DMS153 treated with DMSO at 0.1 percent for 48 hours (cell line): ENCODE data around the gene SLC25A10.
A peak's percentile ranks its signal among the peaks of the same experiment; 100 is the strongest.

ENCODE experiments used
- DNase-seq: peaks from one replicate; lab custom pipeline; 2025; ENCODE audit not compliant: unreplicated experiment; lab: John Stamatoyannopoulos, UW

The SLC25A10 gene, protein sequence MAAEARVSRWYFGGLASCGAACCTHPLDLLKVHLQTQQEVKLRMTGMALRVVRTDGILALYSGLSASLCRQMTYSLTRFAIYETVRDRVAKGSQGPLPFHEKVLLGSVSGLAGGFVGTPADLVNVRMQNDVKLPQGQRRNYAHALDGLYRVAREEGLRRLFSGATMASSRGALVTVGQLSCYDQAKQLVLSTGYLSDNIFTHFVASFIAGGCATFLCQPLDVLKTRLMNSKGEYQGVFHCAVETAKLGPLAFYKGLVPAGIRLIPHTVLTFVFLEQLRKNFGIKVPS

DNA sequence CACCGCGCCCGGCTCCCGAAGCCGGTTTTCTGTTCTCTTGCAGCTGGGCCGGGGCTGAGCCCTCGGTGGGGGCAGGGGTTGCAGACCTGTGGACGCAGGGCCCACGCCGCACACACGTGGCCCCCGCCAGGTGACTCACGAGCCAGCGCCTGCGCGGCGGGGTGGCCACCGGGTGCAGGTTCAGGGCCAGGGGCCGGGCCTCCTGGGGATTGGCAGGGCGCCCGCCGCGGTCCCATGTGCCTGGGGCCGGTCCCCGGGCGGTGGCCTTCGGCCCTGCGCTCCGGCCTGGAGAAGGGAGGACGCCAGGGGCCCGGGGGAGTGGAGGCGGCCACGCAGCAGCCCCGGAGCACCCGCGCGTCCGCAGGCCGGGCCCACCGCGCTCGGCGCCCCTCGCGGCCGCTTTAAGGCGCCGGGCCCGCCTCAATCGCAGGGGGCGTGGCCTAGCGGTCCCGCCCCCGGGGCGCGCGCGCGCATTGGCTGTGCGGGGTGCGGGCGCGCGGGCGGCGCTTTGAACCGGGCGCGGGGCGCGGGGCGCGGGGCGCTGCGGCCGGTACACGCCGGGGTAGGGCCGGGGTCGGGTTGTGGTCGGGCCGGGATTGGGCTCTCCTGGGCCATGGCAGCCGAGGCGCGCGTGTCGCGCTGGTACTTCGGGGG lies at the start of gene SLC25A10:
SLC25A10 (plus strand) TSS at position 471 of the 654 bp plus-strand sequence; CDS start at position 614, 143 bp downstream.
- DNase-seq, result peak; percentile 52

DNA sequence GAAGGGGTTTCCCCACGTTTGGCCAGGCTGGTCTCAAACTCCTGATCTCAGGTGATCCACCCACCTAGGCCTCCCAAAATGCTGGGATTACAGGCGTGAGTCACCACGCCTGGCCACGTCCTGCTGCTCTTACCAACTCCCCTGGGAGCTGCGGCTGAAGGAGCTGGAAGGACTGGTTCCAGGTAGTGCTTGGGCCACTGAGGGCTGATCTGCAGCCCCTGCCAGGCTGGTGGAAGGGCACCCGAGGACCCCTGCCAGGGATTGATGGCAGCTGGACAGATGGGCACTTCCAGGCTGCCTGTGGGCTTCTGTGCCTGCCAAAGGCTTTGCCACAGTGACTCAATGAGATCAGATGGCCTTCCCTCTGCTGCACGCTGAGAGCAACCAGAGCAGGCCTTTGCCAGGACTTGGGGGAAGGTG lies 48.0 kb upstream of the SLC25A10 start:
- DNase-seq, result no peak

DNA sequence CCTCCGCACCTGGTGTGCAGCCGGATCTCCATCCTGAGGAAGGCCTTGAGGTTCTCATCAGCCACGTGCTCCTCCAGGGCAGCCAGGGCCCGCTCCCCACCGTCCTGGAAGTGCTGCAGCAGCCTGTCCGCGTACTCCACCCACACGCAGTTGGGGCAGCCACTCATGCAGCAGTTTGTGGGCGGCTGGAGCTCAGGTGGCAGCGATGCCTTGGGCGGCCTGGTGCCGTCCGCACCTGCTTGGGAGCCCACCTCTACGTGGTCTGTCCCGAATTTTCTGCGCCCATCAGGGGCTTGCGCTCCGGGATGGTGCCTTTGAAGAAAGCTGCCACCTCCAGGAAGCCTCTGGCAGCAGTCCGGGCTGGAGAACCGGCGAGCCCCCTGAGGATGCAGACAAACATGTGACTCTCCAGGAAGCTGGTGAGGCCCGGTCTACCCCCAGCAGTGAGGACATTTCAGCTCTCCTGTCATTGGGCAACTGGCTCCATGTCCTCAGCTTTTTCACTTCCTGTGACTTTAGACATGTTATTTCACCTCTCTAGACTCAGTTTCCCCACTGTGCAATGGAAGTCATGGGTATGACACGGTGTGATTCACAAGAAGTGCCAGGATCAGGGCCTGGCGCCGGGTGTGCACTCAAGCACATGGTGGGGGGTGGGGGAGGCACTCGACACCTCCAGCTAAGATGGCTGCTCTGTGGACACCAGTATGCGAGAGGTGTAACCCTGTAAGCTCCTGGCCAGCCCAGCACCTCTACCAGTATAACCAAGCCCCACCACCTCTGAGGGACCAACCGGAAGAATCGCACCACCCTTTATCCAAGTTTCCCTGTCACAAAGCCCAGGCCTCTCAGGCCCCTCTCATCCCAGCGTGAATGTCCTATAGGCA lies 46.6 kb upstream of the SLC25A10 start:
- DNase-seq, result no peak

DNA sequence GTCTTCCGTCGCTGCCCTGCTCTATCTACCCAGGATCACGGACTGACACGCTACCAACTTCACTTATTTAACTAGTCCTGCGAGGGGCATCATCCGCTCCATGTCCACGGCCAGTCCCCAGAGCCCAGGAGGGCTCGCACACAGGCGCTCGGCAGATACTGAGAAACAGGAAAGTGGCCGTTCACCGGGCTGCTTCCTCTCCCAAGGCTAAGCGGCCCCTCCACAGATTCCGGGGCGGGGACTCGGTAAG lies 46.1 kb upstream of the SLC25A10 start:
- no peak for DNase-seq

DNA sequence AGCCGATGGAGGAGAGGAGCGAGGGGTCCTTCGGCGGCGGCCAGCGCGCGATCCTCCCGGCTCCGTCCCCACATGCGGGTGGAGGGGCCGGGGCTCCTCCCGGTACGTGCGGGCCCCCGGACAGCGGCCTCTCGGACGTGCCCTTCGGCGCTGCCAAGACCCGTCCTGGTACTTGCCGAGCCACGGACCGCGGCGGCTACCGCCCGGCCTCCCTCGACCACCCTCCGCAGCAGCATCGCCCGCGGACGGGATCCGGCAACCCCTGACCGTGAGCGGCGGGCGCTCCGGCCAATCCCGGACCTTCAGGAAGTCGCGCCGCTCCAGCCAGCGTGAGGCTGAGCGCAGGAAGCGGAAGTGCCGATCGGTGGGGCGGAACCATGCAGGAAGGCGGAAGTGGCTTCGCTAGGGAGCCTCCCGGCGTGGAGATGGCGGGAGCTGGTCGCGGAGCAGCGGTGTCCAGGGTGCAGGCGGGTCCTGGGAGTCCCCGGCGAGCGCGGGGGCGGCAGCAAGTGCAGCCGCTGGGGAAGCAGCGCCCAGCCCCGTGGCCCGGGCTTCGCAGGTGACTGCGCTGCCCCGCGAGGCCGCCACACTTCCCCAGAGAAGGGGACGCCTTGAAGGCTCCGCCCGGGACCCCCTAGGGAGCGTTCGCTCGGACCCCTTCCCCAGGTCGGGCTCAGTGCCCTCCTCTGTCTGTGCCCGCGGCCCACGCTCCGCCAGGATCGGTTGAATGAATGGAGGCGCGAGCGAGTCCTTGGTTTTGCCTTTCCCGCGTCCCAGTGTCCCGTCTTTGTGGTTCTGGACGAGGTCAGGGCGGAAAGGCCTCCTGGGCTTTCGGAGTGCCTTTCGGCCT lies 45.5 kb upstream of the SLC25A10 start, which contains the start of the genes CCDC137 and OXLD1:
CCDC137 (plus strand) TSS at position 396 of the 850 bp plus-strand sequence; CDS start at position 426, 30 bp downstream.
OXLD1 (minus strand) TSS at position 264 of the 850 bp plus-strand sequence; CDS start at position 236, 28 bp downstream.
- DNase-seq, result peak; percentile 73

DNA sequence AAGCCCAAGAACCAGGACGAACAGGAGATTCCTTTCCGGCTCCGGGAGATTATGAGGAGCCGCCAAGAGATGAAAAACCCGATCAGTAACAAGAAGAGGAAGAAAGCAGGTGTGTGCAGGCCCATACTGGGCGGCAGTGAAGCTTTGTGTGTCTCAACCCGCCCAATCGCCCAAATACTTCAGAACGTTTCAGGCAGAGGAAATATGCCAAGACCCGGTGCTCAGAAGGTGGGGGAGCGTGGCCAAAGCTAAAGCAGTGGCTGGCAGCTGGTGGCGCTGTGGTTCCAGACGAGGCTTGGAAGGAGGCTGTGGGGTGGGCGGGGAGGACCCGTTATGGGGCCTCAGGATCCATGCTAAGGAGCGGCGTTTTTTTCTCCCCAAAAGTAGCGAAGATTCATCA lies 44.3 kb upstream of the SLC25A10 start:
- DNase-seq, result no peak

DNA sequence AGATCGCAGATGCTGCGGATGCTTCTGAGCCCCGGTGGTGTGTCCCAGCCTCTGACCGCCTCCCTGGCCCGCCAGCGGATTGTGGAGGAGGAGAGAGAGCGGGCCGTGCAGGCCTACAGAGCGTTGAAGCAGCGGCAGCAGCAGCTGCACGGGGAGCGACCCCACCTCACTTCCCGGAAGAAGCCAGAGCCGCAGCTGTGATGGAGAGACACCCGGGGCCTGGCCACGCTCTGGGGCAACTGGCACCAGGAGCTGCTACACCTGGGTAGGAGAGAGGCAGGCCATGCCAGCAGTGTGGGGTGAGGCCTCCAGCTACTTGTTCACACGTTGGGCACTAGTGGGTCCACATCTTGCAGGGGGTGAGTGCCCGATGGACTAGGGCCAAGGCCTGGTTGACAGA lies 39.6 kb upstream of the SLC25A10 start:
- DNase-seq, result no peak

DNA sequence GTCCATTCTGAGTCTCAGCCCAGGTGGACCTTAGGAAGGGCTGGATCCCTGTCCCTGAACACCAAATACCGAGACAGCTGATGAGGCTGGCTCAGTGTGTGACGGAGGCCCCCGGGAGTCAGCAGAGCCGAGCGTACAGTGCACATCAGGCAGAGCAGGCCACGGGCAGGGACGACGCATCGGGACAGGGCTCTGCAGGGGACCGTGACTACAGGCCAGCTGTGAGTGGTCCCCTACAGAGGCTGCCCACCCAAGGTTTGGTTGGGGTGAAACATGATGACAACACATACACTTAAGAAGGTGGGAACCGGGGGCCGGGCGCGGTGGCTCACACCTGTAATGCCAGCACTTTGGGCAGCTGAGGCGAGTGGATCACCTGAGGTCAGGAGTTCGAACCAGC lies 39.1 kb upstream of the SLC25A10 start:
- DNase-seq, result no peak

DNA sequence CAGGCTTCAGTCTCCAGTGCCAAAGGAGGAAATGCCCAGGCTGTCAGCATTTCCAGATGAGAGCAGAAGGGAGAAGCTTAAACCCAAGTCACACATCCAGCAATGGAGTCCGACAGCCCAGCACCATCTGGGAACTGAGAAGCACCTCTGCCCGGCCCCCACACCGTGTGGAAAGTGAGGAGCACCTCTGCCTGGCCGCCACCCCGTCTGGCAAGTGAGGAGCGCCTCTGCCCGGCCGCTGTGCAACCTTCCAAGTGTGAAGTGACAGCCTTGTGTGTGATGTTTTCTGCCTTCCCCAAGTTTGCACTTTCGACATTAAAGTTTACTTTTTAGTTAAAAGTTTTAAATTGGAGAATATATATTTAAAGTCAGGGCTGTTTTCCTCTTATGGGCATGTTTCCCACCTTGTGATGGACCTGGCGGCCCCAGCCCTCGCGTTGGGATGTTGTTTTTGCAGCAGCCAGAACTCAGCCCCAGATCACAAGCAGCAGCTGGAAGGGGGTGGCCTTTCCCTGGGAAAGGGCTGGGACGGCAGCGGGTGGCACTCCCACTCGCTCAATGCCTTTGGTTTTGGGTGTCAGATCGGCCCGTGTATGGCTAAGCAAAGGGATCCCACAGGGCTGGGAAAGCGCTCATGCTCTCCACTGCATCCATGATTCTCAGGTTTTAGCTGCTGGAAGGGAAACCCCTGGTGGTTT lies 38.4 kb upstream of the SLC25A10 start:
- no peak for DNase-seq

DNA sequence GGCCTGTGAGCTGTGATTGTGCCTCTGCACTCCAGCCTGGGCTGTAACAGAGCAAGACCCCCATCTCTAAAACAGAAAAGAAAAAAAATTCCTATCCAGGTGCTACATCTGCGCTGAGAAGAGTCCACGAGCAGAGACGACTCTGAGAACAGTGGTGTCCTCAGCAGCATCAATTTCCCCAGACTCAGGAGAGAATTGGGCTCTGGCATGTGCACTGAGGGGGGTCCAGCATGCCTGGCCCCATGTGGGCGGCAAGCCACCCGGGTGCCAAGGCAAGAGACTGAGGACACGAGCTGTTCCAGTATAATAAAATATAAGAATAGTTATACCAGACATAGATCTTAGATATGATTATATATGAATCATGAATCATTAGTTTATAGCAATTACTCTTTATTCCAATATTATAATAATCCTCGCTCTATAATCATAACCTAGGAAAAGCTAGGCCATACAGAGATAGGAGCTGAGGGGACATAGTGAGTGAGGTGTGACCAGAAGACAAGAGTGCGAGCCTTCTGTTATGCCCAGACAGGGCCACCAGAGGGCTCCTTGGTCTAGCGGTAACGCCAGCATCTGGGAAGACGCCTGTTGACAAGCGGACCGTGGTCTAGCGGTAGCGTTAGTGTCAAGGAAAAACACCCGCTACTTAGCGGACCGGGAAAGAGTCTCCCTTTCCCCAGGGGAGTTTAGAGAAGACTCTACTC lies 36.4 kb upstream of the SLC25A10 start:
- peak; percentile 3 for DNase-seq

DNA sequence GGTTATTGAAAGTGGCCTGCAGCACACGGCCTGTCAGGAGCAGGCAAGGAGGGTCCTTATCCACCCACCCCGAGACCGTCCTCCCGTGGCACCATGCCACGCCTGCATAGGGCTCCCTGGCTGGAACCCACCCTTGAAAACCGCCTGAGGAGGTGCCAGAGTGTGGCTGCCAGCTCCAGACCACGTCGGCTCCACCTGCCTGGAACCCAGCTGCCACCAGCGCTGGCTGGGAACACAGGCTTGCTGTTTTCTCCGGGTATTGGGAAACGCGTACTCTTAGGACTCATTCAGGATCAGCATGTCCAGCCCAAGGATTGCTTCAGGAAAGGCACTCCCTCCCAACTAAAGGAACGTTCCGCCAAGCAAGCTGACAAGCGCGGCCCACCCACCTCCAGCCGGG lies 35.2 kb upstream of the SLC25A10 start:
- DNase-seq, result no peak

DNA sequence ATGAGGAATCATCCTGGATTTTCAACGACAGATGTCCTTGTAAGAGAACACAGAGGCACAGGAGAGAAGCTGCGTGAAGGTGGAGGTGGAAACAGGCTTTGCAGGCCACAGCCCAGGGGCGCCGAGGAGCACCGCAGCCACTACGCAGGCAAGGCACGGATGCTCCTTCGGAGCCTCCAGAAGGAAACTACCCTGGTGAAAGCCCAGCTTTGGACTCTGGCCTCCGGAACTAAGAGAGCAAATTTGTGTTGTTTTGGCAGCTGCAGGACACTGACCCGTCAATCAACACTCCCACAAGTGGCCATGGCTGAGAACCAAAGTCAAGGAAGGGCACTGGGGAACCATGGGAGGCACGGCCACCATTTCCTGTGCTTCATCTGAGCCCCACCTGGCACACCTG lies 31.9 kb upstream of the SLC25A10 start:
- no peak for DNase-seq

DNA sequence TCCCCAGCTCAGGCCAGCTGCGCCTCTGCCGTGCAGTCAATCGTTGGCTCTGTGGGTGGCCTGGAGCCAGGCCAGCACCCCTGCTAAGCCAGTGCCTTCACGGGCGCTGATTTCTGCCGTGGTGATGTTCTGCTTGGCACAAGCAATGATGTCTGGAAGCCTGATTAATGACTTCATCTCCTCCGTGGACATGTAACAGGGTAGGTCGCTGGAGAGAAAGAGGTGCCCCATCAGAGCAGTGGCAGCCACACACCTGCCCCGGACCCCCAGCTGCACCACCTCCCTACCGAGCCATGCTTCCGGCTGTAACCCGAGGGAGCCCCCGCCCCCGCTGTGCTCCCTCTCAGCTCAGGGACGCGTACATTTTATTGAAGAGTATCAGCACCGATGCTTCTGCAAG lies 30.4 kb upstream of the SLC25A10 start:
- no peak for DNase-seq

DNA sequence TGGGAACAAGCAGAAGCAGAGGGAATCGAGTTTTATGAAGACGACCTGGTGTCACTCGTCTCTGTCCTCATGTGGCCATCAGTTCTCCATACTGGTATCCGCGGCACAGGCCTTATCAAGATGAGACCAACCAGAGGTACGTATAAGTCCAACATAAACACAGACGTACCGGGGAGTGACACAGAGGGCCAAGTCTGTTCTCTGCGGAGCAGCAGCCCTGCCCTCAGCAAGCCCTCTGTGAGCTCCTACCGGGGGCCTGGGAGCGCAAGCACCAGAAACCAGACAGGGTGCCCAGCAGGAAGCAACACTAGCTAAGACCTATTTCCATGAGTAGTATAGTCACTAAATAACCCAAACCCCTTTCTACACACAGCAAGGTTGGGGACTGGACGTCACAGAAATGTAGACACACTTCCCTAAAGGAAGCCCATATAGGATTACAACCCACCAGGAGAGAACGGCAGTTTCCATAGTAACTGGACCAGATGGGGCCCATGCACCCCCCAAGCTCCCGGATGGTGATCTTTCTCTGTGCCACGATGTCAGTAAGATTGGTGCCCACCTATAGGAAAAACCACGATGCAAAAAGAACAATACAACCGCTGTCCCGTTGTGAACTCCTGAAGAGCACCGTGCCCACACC lies 29.4 kb upstream of the SLC25A10 start:
- no peak for DNase-seq

DNA sequence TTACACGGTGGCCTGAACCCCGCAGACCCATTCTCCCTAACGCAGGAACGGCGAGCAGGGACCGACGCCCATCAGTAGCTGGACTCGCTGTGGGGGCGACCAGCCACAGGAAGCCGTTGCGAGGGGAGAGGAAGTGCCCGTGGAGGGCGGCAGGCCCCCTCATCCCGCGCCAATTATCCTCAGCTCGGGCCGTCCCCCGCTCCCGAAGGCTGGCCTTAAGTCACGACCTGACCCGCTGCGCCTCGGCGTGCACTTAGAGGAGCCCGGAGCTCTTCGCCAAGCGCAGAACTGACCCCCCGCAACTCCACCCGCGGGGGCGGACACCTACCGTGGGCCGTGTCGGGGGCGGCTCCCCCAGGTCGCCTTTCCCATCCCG lies 28.9 kb upstream of the SLC25A10 start:
- no peak for DNase-seq

DNA sequence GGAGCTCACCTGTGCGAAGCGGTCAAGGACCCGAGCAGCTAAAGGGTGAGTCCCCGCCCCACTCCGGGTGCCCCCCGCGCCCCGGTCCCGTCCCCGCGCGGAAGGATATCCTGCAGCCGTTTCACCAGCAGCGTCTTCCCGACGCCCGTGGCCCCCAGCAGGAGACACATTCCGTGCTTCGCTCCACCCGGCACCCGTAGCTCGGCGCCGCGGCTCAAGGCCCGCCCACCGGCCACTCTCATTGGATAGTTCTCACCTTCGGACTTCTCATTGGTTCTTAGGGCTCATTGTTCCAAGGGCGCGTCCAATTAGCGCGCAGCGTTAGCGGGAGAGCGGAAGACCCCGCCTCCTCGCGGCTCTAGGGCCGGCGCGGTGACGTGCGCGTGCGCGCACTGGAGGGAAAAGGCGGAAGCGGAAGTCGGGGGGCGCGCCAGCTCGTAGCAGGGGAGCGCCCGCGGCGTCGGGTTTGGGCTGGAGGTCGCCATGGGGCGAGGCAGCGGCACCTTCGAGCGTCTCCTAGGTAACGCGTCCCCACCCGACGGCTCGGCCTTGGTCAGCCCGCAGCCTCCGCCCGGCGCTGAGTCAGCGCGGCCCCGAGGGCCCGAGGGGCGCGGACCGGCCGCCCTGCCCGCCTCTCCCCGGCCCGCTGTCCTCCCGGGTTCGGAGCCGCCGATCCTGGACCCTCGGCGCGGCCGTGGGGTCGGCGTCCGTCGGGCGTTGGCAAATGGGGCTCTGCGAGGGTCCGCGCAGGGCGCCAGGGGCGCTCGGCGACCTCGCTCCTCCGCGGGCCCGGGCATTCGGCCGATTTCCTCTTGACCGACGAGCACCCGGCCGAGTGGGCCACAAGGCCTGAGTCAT lies 28.3 kb upstream of the SLC25A10 start, which contains the start of the genes ARL16 and HGS:
ARL16 (minus strand) TSS at position 214 of the 858 bp plus-strand sequence; CDS start at position 170, 44 bp downstream.
HGS (plus strand) TSS at position 428 of the 858 bp plus-strand sequence; CDS start at position 484, 56 bp downstream.
- DNase-seq, result peak; percentile 98

DNA sequence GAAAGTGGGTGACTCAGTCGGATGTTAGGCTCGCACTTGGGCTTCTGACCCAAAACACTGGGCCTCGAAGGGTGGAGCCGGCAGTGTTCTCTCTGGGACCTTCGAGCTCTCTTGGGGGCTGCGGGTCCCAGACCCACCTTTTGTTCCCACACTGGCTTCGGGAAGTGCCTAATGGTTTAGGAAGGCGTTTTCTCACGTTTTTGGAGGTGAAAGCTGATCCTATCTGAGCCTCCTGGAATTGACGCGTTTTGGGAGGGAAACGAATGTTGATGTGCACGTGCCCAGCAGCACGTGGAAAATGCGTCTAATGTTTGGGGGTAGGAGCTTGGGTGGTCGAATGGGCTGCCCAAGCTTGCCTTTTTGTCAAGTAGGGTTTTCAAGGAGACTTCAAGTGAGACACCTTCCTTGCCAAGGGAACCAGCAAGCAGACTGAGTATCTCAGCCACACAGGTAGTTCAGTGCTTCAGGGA lies 27.6 kb upstream of the SLC25A10 start:
- no peak for DNase-seq

DNA sequence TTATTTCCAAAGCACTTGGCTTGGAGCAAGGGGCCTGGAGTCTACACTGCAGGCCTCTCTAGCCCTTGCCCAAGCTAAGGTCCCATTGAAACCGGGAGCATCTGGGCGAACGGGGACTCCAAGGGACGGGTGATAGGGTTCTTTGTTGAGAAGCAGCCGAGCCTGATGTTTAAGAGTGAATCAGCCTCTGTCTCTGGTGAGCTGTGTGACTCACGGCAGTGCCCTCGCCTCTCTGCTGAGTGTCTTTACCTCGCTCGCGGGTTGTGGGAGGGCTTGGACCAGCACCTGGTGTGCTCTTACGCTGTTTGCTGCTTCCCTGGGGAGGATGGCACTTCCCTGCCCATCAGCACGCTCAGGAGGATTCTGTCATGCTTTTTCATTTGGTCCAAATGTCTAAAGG lies 27.0 kb upstream of the SLC25A10 start:
- DNase-seq, result no peak
